Memory B cell (primary cell): Measurements from ENCODE around the gene UBAC2.
A peak's percentile ranks its signal among the peaks of the same experiment; 100 is the strongest.

ENCODE experiments used
- ATAC-seq: fragments of 150-1000 bp; cut with Tn5 transposase; 2 replicates; pipeline ENCODE4 v1.10.0; 2021; ENCODE audit warnings: low read depth, mild to moderate bottlenecking, moderate library complexity
- DNase-seq, 2 donors: peaks; one replicate each; pipeline ENCODE4 v3.0.0; 2022; ENCODE audit warnings: low spot score in 2 of 2
- H3K27ac Mint-ChIP-seq: one replicate; pipeline ENCODE4 v1.8.0; 2022; ENCODE audit warnings: mild to moderate bottlenecking, moderate library complexity, mixed read lengths
- H3K27me3 Mint-ChIP-seq: one replicate; pipeline ENCODE4 v1.8.0; 2022; ENCODE audit warnings: mixed read lengths
- H3K36me3 Mint-ChIP-seq: one replicate; pipeline ENCODE4 v1.8.0; 2022; ENCODE audit warnings: mild to moderate bottlenecking, mixed read lengths
- H3K4me1 Mint-ChIP-seq: one replicate; pipeline ENCODE4 v1.8.0; 2022; ENCODE audit warnings: mixed read lengths
- H3K4me3 Mint-ChIP-seq: one replicate; pipeline ENCODE4 v1.8.0; 2022; ENCODE audit warnings: mild to moderate bottlenecking, moderate library complexity, mixed read lengths
- H3K9me3 Mint-ChIP-seq: one replicate; pipeline ENCODE4 v1.8.0; 2022; ENCODE audit warnings: mixed read lengths

The UBAC2 gene

GRCh38 chr13:99340638-99341037, 140.0 kb downstream of the UBAC2 start:
- Mint-ChIP-seq H3K36me3 (peaks cover 40% of the 10 kb centered on the region), H3K27ac (no peak overlapping the region), H3K4me1 (peaks cover 39% of the 10 kb centered on the region)

DNA sequence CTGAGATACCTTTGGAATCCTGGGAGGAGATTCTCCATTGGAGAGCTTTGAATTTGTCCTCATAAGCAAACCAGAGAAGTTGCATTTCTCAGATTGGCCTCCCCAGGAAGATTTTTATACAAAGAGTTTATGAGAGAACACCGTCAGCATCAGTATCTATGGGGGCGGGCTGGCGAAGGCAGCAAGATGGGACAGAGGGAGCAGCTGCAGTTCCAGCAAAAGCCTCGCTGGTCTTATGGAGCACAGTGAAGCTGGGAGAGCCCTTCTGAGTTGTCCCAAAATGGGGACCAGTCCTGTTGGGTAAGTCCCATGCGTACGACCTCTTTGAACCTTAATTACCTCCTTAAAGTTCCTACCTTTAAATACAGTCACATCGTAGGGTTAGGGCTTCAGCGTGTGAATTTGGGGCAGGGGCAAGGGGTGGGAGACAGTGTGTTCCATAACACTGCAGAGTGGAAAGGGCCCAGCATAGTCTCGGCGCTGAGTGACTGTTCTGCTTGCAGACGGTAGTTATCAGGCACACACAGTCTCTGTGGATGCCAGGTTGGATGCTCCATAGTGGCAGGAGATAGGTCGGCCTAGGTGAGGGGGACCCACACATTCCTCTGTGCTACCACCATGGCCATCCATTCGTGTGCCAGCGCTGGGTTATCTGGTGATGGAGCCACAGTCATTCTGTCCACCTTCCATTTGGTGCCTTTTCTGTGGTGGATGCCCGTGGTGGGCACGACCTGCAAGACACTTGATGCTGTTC, 141.5 kb downstream of the UBAC2 start:
- DNase-seq (no peak), ATAC-seq (no peak)
- no peaks in the 10 kb centered on the region for H3K27me3 Mint-ChIP-seq
- H3K36me3 Mint-ChIP-seq = peaks cover 45% of the 10 kb centered on the region
- H3K4me3 Mint-ChIP-seq = no peak overlapping the region
- H3K9me3 Mint-ChIP-seq = no peaks in the 10 kb centered on the region
- peaks cover 41% of the 10 kb centered on the region for H3K4me1 Mint-ChIP-seq
- H3K27ac Mint-ChIP-seq = peak overlapping the region; percentile 18

More at GRCh38 chr13:99340638-99341037, 140.0 kb downstream of the UBAC2 start:
- H3K4me3 Mint-ChIP-seq = no peak overlapping the region
- no peaks in the 10 kb centered on the region for H3K27me3 Mint-ChIP-seq
- no peaks in the 10 kb centered on the region for H3K9me3 Mint-ChIP-seq
- ATAC-seq (no peak), DNase-seq (no peak)

GRCh38 chr13:99342723-99343315, 142.2 kb downstream of the UBAC2 start:
- H3K4me3 Mint-ChIP-seq = no peak overlapping the region
- peaks cover 41% of the 10 kb centered on the region for H3K36me3 Mint-ChIP-seq
- ATAC-seq (no peak), DNase-seq (no peak)
- H3K27ac Mint-ChIP-seq = no peak overlapping the region
- H3K27me3 Mint-ChIP-seq = no peaks in the 10 kb centered on the region
- H3K9me3 Mint-ChIP-seq = no peaks in the 10 kb centered on the region
- H3K4me1 Mint-ChIP-seq = peaks cover 44% of the 10 kb centered on the region

DNA sequence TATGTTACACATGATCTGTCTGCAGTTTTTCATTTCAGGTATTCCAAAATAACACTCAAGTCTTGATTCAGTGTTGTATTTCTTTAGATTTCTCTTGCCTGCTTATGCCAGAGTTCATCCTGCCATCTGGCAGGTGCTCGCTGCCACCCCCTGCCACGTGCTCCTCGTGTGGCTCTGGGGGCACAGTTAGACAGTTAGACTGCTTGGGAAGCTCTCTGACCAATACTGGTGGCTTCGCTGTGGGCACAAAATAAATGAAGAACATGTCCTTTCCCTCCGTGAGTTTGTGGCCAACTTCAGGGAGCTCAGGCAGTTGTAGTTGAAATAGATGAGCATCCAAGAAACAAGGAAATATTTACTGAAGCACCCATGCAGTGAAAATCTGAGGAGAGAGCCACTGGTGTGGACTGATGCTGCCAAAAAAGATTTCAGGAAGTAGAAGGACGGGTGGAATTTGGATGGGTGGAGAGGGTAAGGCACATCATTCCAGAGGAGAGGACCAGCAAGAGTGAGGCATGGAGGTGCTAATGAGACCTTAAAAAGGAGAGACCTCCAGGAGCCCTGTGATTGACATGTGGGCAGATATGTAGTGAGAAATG, 144.1 kb downstream of the UBAC2 start:
- Mint-ChIP-seq H3K9me3 (no peaks in the 10 kb centered on the region), H3K27ac (peak overlapping the region; percentile 26), H3K4me1 (peaks cover 46% of the 10 kb centered on the region), H3K36me3 (peaks cover 47% of the 10 kb centered on the region), H3K27me3 (no peaks in the 10 kb centered on the region), H3K4me3 (no peak overlapping the region)
- DNase-seq (no peak), ATAC-seq (no peak)

GRCh38 chr13:99345345-99345744, 144.7 kb downstream of the UBAC2 start:
- Mint-ChIP-seq H3K36me3 (peaks cover 45% of the 10 kb centered on the region), H3K4me1 (peaks cover 46% of the 10 kb centered on the region)
- no peak for ATAC-seq

DNA sequence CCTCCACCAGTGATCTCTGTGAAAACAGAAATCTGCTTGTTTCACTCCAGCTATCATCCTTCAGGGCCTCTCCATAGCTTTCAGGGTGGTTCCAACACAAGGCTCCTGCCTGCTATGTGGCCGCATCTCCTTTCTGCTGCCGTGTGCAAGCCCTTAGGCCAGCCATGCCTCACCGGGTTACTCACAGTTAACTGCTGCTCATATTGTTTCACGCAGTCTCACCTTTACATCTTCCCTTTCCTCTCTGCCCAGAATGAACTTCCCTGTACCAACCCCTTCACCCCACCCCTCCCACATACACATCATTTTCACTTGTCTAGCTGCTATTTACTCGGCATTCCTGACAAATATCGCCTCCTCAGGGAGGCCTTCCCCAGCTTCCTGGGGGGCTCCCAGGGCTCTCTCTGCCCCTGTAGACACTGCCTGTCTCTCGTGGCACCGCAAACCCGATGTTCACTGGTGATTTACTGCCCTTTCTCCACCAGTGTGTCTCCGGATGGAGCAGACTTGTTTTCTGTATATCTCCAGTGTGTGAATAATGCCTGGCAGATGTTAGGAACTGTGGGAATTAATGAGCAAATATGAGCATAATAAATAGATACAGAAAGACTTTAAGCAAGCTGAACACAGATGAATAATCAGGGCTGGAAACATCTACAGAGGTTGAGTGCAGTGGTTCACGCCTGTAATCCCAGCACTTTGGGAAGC, 145.8 kb downstream of the UBAC2 start:
- Mint-ChIP-seq H3K4me3 (peak overlapping the region; percentile 55), H3K9me3 (no peaks in the 10 kb centered on the region), H3K27ac (peak overlapping the region; percentile 100), H3K4me1 (peaks cover 46% of the 10 kb centered on the region), H3K27me3 (no peaks in the 10 kb centered on the region), H3K36me3 (peaks cover 39% of the 10 kb centered on the region)
- DNase-seq (no peak), ATAC-seq (peak; percentile 30)

More at GRCh38 chr13:99345345-99345744, 144.7 kb downstream of the UBAC2 start:
- no peak overlapping the region for H3K4me3 Mint-ChIP-seq
- peak overlapping the region; percentile 26 for H3K27ac Mint-ChIP-seq
- DNase-seq = no peak
- no peaks in the 10 kb centered on the region for H3K9me3 Mint-ChIP-seq
- no peaks in the 10 kb centered on the region for H3K27me3 Mint-ChIP-seq

GRCh38 chr13:99347335-99347878, 146.8 kb downstream of the UBAC2 start:
- Mint-ChIP-seq H3K4me1 (peaks cover 47% of the 10 kb centered on the region), H3K9me3 (no peaks in the 10 kb centered on the region), H3K4me3 (peak overlapping the region; percentile 27), H3K27ac (peak overlapping the region; percentile 100), H3K27me3 (no peaks in the 10 kb centered on the region), H3K36me3 (peaks cover 34% of the 10 kb centered on the region)
- ATAC-seq (no peak), DNase-seq (no peak)

DNA sequence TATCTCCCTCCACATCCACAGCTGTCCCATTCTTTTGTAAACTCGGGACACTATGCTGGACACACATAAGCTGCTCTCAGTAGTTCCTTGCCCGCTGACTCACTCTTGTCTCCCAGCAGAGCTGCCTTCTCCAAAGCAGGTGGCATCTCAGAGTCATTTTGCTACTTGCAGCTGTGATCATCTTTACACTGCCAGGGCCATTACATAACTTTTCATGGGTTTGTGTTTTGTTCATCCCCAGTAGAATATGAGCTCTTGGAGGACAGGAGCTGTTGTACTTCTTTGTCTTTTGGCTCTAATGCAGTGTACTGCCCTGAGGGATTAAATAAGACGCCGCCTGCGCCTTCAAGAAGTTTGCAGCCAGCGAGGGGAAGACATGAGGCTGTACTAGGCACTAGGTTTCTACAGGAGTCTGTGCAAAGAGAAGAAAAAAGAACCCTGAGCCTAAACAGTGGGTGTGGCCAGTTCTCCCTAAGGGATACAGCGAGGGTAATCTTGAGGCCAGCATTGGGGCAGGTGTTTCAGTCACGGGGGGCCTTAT, 147.3 kb downstream of the UBAC2 start:
- no peak for DNase-seq
- Mint-ChIP-seq H3K4me3 (peak overlapping the region; percentile 27), H3K9me3 (no peaks in the 10 kb centered on the region), H3K4me1 (peaks cover 50% of the 10 kb centered on the region), H3K27me3 (no peaks in the 10 kb centered on the region), H3K36me3 (peaks cover 33% of the 10 kb centered on the region), H3K27ac (peak overlapping the region; percentile 100)
- ATAC-seq = peak; percentile 68

GRCh38 chr13:99350191-99350590, 149.5 kb downstream of the UBAC2 start:
- H3K36me3 Mint-ChIP-seq = peaks cover 28% of the 10 kb centered on the region
- peak overlapping the region; percentile 100 for H3K27ac Mint-ChIP-seq
- DNase-seq (no peak), ATAC-seq (no peak)
- no peaks in the 10 kb centered on the region for H3K9me3 Mint-ChIP-seq
- peaks cover 56% of the 10 kb centered on the region for H3K4me1 Mint-ChIP-seq
- no peaks in the 10 kb centered on the region for H3K27me3 Mint-ChIP-seq
- no peak overlapping the region for H3K4me3 Mint-ChIP-seq

DNA sequence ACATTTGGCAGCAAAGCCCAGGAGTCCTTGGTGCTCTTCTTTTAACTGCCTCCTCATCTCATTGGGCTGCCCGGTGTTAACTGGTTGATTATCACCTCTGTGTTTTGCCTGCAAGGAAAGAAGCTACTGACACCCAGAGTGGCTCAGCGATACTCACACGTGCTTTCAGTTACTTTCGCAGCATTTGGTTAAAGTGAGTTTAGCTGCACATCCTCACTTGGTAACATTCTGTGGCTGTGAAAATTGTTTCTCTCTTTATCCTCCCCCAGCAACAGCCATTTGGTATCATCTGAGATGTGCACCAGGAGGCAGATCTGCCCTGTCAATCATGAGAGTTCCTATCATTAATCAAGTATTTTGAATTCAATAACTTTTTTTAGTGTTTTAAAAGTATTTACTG, 151.1 kb downstream of the UBAC2 start:
- H3K27me3 Mint-ChIP-seq = no peaks in the 10 kb centered on the region
- peak overlapping the region; percentile 100 for H3K27ac Mint-ChIP-seq
- no peak overlapping the region for H3K4me3 Mint-ChIP-seq
- DNase-seq (no peak), ATAC-seq (no peak)
- peaks cover 59% of the 10 kb centered on the region for H3K4me1 Mint-ChIP-seq
- H3K36me3 Mint-ChIP-seq = peaks cover 20% of the 10 kb centered on the region
- no peaks in the 10 kb centered on the region for H3K9me3 Mint-ChIP-seq

- peaks cover 21% of the 10 kb centered on the region for H3K36me3 Mint-ChIP-seq
- ATAC-seq = no peak
- DNase-seq = no peak
Observed at GRCh38 chr13:99352351-99353245, 151.9 kb downstream of the UBAC2 start.

DNA sequence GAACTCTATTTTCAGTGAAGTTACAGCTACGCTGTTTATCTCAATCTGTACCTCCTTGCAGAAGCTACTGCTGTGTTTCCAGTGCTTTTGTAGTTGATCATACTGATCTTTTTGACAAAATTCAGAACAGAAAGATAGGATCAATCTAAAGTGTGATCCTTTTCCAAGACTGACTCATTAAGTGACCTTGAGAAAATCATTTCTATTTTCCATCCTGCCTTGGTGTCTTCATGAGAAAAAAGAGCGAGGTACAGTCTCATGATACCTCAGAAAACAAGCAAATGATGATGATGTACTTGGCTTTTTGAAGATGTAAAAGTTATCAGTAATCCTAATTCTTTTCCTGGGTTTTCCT, 152.6 kb downstream of the UBAC2 start:
- no peak for DNase-seq
- no peaks in the 10 kb centered on the region for H3K27me3 Mint-ChIP-seq
- ATAC-seq = no peak
- H3K36me3 Mint-ChIP-seq = peaks cover 22% of the 10 kb centered on the region
- H3K4me3 Mint-ChIP-seq = no peak overlapping the region
- H3K9me3 Mint-ChIP-seq = no peaks in the 10 kb centered on the region
- peak overlapping the region; percentile 100 for H3K27ac Mint-ChIP-seq
- H3K4me1 Mint-ChIP-seq = peaks cover 54% of the 10 kb centered on the region

More at GRCh38 chr13:99352351-99353245, 151.9 kb downstream of the UBAC2 start:
- H3K27me3 Mint-ChIP-seq = no peaks in the 10 kb centered on the region
- H3K27ac Mint-ChIP-seq = peak overlapping the region; percentile 100
- peaks cover 55% of the 10 kb centered on the region for H3K4me1 Mint-ChIP-seq
- H3K9me3 Mint-ChIP-seq = no peaks in the 10 kb centered on the region
- peak overlapping the region; percentile 27 for H3K4me3 Mint-ChIP-seq

- Mint-ChIP-seq H3K36me3 (peaks cover 20% of the 10 kb centered on the region), H3K4me3 (peak overlapping the region; percentile 73), H3K27ac (peak overlapping the region; percentile 100), H3K27me3 (no peaks in the 10 kb centered on the region), H3K4me1 (peaks cover 56% of the 10 kb centered on the region), H3K9me3 (no peaks in the 10 kb centered on the region)
- DNase-seq (no peak), ATAC-seq (no peak)
Observed at GRCh38 chr13:99353836-99354235, 153.2 kb downstream of the UBAC2 start.
